NCI-H2081 treated with DMSO at 0.1 percent for 48 hours (cell line): ENCODE results near the gene KIAA1328.
A peak's percentile ranks its signal among the peaks of the same experiment; 100 is the strongest.
"Not testable (repeated sequence)": the region's sequence is repeated elsewhere in the genome, so short reads cannot be mapped to it uniquely, and the experiment has no call there.

Experiments
- DNase-seq: peaks from one replicate; lab custom pipeline; 2025; lab: John Stamatoyannopoulos, UW

KIAA1328 gene

GRCh38 chr18:36887114-36887513 lies 58.2 kb downstream of the KIAA1328 start:
- no peak for DNase-seq

DNA sequence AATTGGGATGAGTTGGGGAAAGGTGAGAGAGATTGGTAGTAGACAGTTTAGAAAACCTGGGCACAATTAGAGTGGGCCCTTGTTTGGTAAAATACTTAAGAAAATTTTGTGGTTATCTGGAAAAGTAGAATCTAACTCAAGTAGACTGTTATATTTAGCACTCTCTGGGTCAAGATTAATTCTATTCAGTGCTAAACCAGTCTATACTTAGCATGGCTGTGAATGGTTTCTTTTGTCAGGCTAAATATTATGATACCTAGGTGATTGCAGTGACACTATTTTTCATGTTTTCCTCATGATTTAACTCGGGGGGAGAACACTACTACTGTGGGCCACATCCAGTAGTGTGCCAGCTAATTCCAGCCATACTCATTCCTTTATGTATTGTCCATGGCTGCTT lies 58.9 kb downstream of the KIAA1328 start:
- DNase-seq: no peak

GRCh38 chr18:36888778-36889177 lies 59.9 kb downstream of the KIAA1328 start:
- DNase-seq: no peak

DNA sequence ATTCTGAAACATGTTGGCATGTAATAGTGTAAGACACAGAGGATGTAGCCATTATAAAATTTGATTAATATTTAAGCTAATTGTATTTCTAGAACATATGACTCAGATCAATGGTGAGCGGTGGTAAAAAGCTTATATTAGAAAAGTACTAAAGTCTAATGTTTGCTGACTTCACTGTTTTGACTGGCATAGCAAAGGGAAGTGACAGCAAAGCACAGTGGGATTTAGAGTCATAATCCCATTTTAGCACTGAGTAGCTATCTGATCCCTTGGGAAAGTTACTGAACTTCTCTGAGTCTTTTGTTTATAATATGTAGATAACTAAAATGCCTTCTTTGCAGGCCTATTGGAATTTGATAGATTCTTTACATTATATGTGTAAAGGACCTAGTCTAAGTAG lies 60.4 kb downstream of the KIAA1328 start:
- DNase-seq: no peak

DNA sequence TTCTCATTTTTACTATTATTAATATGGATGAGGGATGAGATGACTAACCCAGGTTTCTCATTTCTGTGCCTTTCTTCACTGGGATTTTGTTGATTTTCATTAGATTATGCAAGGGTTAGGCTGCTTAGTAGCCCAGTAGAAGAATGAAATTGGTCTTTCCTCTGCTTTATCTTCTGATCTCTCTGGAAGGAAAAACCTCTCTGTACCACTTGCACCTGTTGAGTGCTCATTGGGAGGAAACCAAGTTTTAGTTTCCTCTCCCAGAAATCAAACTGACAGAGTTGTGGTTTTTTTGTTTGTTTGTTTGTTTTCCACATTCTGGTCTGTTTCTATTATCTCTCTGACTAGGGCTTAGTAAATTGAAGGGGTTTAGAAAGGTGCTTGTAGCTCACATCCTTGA lies 60.8 kb downstream of the KIAA1328 start:
- no peak for DNase-seq

GRCh38 chr18:36890598-36890997 lies 61.7 kb downstream of the KIAA1328 start:
- no peak for DNase-seq

DNA sequence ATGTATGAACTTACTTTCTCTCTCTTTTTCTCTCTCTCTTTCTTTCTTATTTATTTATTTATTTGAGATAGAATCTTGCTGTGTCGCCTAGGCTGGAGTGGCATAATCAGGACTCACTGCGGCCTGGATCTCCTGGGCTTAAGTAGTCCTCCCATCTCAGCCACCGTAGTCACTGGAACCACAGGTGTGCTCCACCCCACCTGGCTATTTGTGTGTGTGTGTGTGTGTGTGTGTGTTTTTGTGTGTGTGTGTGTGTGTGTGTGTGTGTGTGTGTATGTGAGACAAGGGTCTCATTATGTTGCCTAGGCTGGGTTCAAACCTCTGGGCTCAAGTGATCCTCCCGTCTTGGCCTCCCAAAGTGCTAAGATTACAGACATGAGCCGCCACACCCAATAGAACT lies 64.3 kb downstream of the KIAA1328 start:
- no peak for DNase-seq

DNA sequence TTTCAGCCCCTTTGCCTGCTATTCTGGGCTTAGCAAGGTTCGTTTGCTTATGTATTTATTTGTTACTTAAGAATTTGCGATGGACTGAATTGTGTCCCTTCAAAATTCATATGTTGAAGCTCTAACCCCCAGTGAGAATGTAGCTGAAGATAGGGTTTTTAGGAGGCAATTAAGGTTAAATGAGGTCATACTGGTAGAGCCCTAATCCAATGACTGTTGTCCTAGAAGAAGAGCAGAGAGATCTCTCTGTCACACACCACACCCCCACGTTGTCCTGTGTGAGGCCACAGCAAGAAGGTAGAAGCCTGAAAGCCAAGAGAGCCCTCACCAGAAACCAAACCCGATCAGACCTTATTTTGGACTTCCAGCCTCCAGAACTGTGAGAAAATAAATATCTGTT lies 66.7 kb downstream of the KIAA1328 start:
- DNase-seq: no peak

- no peak for DNase-seq
These were observed 68.3 kb downstream of the KIAA1328 start for GRCh38 chr18:36897253-36897652.

DNA sequence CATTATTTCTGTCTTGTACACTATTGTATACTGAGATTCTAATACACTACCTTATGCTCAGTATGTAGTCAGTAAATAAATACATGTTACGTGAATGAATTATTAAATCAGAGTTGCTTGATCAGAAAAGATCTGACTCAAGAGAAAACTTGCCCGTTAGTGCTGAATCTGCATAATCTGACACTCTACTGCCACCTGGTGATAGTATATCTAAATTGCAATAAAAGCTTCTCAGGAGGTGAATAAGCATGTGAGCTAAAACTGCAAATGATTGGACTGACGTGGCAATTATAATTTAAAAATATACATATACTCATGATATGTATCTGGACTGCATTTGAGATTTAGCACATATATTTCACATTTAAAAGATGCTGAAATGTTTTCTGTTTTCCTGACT lies 70.4 kb downstream of the KIAA1328 start:
- peak; percentile 1 for DNase-seq

DNA sequence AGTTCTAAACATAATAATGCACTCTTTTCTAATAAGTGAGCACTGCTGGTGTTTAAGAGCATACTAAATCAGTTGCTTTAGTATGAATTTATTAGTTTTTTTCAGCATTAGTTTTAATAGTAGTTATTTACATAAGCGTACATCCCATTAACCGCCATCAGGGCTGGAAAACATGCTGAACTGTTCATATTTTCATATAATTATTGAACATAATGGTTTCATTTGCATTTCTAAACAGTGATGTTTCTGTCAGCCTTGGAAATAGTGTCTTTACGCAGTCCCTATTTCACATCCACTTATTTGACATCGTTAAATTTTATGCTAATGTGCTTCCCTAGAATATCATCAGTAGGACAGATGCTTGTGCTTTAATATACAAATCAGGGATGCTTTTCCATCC lies 71.5 kb downstream of the KIAA1328 start:
- no peak for DNase-seq

GRCh38 chr18:36901277-36901701 lies 72.4 kb downstream of the KIAA1328 start:
- no peak for DNase-seq

DNA sequence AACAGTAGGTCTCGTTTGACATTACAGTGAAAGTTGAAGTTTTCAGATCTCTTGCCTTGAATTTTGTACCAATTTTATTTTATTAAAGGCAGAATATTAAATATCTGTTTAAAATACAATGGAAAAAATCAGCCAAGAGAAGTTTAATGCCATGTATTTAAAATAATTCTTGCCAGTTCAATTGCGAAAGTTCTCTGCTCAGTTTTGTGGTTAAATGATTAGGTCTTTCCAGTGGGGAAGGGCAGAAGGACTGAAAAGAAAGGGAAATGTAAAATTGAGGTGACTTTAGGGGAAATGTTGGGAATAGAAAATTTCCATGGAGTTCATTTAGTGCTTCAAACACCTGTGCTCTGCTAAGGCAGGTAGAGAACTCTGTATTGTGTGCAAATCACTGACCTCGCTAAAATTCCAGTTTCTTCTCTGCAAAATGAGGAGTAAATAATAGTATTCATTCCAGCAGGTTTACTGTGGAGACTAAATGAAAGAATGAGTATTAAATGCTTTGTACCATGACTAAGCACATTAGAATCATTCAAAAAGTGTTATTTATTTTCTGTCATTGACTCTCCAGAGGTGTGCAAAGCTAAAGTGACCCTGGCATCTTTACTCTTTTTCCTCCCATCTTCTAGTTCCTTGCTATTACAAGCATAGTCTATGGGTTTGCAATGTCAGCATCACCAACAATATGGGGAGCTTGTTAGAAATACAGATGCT lies 74.4 kb downstream of the KIAA1328 start:
- no peak for DNase-seq

- no peak for DNase-seq
These were observed 76.6 kb downstream of the KIAA1328 start for GRCh38 chr18:36905571-36905970.

DNA sequence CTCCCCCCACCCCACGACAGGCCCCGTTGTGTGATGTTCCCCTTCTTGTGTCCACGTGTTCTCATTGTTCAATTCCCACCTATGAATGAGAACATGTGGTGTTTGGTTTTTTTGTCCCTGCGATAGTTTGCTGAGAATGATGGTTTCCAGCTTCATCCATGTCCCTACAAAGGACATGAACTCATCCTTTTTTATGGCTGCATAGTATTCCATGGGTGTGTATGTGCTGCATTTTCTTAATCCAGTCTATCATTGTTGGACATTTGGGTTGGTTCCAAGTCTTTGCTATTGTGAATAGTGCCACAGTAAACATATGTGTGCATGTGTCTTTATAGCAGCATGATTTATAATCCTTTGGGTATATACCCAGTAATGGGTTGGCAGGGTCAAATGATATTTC lies 80.4 kb downstream of the KIAA1328 start:
- not testable (repeated sequence) for DNase-seq

DNA sequence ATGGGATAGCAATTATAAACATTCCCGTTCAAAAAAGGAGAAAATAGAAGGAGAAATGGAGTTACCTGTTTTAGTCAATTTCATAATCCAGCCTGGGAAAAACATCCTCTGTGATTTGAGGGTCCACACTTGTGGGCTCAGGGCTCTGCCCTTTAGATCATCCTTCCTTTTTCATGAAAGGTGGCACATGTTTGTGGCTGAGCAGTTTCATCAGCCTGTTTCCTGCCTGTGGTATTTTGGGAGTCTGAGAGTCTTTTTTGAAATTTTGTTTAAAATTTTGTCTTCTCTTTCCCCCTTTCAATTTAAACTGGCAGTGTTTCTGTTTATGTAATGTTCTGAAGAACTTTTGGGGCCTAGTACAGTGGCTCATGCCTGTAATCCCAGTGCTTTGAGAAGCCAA lies 84.0 kb downstream of the KIAA1328 start:
- DNase-seq: no peak

DNA sequence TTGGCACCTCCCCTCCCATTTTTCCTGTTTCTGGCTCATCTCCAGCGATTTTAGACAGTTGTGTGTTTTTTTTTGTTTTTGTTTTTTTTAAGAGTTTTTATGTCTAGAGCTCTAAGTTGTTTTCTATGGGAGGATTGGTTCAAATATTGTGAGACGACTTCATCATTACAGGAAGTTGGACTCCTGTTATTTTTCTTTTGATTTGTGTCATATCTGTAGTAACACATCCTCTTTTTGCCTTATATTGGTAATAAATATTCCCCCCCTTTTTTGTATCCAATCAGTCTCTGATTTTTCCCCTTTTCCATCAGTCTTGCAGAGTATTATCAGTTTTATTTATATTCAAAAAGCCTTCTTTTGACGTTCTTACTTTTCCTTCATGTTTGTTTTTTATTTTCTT lies 89.0 kb downstream of the KIAA1328 start:
- DNase-seq: no peak

GRCh38 chr18:36929601-36930000 lies 100.7 kb downstream of the KIAA1328 start:
- DNase-seq: no peak

- DNase-seq: no peak
These were observed 102.2 kb downstream of the KIAA1328 start for GRCh38 chr18:36931106-36931505.

DNA sequence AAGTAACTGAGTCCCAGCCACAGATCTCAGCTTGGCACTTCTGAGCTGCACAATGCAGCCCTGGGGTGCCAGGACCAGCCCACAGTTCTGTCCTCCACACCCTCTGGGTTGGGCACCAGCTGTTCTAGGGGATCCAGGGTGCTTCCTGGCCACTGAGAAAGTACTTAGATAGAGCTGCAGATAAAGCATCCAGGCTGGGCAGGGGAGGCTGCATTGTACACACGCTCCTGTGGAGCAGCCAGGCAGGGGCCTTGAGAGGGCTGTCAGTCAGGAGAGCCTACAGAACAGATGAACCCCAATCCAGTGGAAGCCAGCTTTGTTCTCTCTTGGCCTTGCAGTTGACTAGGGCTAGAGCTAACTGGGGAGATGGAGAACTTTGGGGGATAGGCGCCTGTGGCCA lies 104.6 kb downstream of the KIAA1328 start:
- no peak for DNase-seq

GRCh38 chr18:36934884-36935283 lies 106.0 kb downstream of the KIAA1328 start:
- DNase-seq: no peak

GRCh38 chr18:36942264-36942663 lies 113.3 kb downstream of the KIAA1328 start:
- no peak for DNase-seq

- DNase-seq: no peak
These were observed 119.0 kb downstream of the KIAA1328 start for GRCh38 chr18:36947820-36948348.

DNA sequence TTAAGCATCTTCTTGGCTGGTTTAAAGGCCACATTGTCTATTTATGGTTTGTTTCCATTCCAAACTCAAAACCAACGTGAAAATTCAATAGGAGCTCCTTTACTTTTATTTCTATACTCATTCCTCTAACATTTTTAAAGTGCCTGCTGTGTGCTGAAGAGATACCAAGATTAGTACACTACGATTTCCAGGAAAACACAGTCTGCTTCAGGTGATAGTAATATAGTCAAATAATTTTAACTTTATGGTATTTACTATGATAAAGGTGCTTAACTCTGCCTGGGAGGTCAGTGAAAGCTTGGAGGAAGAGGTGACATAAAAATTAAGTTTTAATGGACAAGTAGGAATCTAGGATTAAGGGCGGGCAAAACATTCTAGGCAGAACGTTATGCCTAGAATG lies 121.4 kb downstream of the KIAA1328 start:
- no peak for DNase-seq
